HG02981 (cell line): Measurements from ENCODE around the gene ANKH.

ENCODE experiments used
- ATAC-seq: cut with Tn5 transposase; IDR thresholded peaks from one replicate; pipeline ENCODE4 v1.9.1; 2021; ENCODE audit warnings: mild to moderate bottlenecking, moderate library complexity; ENCODE audit not compliant: unreplicated experiment

The ANKH gene

GRCh38 chr5:14767053-14767452 is 104.5 kb downstream of the ANKH start:
- no peak for ATAC-seq

GRCh38 chr5:14766584-14766983 is 105.0 kb downstream of the ANKH start:
- no peak for ATAC-seq

- ATAC-seq, result no peak
Observed at GRCh38 chr5:14765587-14765986, 106.0 kb downstream of the ANKH start.

GRCh38 chr5:14762549-14763216 is 108.9 kb downstream of the ANKH start:
- ATAC-seq, result no peak

GRCh38 chr5:14760548-14761002 is 111.0 kb downstream of the ANKH start:
- no peak for ATAC-seq

GRCh38 chr5:14759744-14760547 is 111.6 kb downstream of the ANKH start:
- no peak for ATAC-seq

- ATAC-seq, result no peak
Observed at GRCh38 chr5:14757850-14758249, 113.7 kb downstream of the ANKH start.

GRCh38 chr5:14756478-14756877 is 115.1 kb downstream of the ANKH start:
- no peak for ATAC-seq

GRCh38 chr5:14753947-14754346 is 117.6 kb downstream of the ANKH start:
- ATAC-seq, result no peak

GRCh38 chr5:14753292-14753691 is 118.3 kb downstream of the ANKH start:
- ATAC-seq, result no peak

GRCh38 chr5:14752497-14753071 is 119.0 kb downstream of the ANKH start:
- ATAC-seq, result no peak

- ATAC-seq, result no peak
Observed at GRCh38 chr5:14750712-14751111, 120.9 kb downstream of the ANKH start.

GRCh38 chr5:14749579-14750101 is 121.9 kb downstream of the ANKH start:
- ATAC-seq, result no peak

- no peak for ATAC-seq
Observed at GRCh38 chr5:14748180-14748900, 123.2 kb downstream of the ANKH start.

- ATAC-seq, result no peak
Observed at GRCh38 chr5:14745753-14746152, 125.8 kb downstream of the ANKH start.

GRCh38 chr5:14745188-14745563 is 126.4 kb downstream of the ANKH start:
- ATAC-seq, result no peak

GRCh38 chr5:14744296-14745187 is 127.0 kb downstream of the ANKH start:
- no peak for ATAC-seq

GRCh38 chr5:14743601-14744295 is 127.8 kb downstream of the ANKH start:
- ATAC-seq, result no peak

GRCh38 chr5:14742498-14742897 is 129.1 kb downstream of the ANKH start:
- ATAC-seq, result no peak
